Astrocyte (in vitro differentiated cells and primary cell): ENCODE measurements around the gene CIB4. TPM values are rescaled to one million over a fixed set of nuclear protein-coding genes. Genes with fewer than 3 reads are reported as not detected.

ENCODE experiments used
- DNase-seq: peaks from one replicate; pipeline ENCODE4 v3.0.0-alpha.2; 2010; ENCODE audit warnings: low read depth
- FAIRE-seq: peaks from 2 replicates; lab custom pipeline; 2011; peaks lifted over from hg19 to GRCh38; lab: Jason Lieb, UNC
- H2AFZ ChIP-seq: 2 replicates; pipeline ENCODE4 v1.6.0; 2012; ENCODE audit warnings: low read depth, low read length, inconsistent platforms
- H3K27ac ChIP-seq: 2 replicates; pipeline ENCODE4 v1.5.1; 2011; ENCODE audit warnings: low read depth, low read length, inconsistent platforms
- H3K27me3 ChIP-seq: 2 replicates; pipeline ENCODE4 v1.6.0; 2011; ENCODE audit warnings: low read length, inconsistent platforms; ENCODE audit not compliant: insufficient read depth
- H3K36me3 ChIP-seq: 2 replicates; pipeline ENCODE4 v1.5.1; 2011; ENCODE audit warnings: low read length, inconsistent platforms; ENCODE audit not compliant: insufficient read depth
- H3K4me1 ChIP-seq: 2 replicates; pipeline ENCODE4 v1.5.1; 2011; ENCODE audit warnings: low read length, inconsistent platforms; ENCODE audit not compliant: insufficient read depth
- H3K4me2 ChIP-seq: 2 replicates; pipeline ENCODE4 v1.6.0; 2012; ENCODE audit warnings: low read length, inconsistent platforms
- H3K4me3 ChIP-seq: 2 replicates; pipeline ENCODE4 v1.5.1; 2011; ENCODE audit warnings: low read depth, mild to moderate bottlenecking, low read length, inconsistent platforms; ENCODE audit not compliant: insufficient read depth
- H3K79me2 ChIP-seq: 2 replicates; pipeline ENCODE4 v1.6.0; 2012; ENCODE audit warnings: mild to moderate bottlenecking, low read length, inconsistent platforms; ENCODE audit not compliant: insufficient read depth
- H3K9ac ChIP-seq: 2 replicates; pipeline ENCODE4 v1.6.0; 2012; ENCODE audit warnings: mild to moderate bottlenecking, low read length, inconsistent platforms
- H3K9me3 ChIP-seq: 2 replicates; pipeline ENCODE4 v1.5.1; 2012; ENCODE audit warnings: low read depth, mild to moderate bottlenecking, low read length, inconsistent platforms; ENCODE audit not compliant: insufficient read depth
- H4K20me1 ChIP-seq: 2 replicates; pipeline ENCODE4 v1.6.0; 2012; ENCODE audit warnings: low read length, inconsistent platforms; ENCODE audit not compliant: insufficient read depth
- H3K27ac Mint-ChIP-seq: one replicate; pipeline ENCODE4 v1.8.0; 2021; ENCODE audit warnings: mild to moderate bottlenecking, mixed read lengths; ENCODE audit not compliant: unreplicated experiment
- H3K27me3 Mint-ChIP-seq: one replicate; pipeline ENCODE4 v1.8.0; 2021; ENCODE audit warnings: low read depth, mixed read lengths; ENCODE audit not compliant: unreplicated experiment
- H3K36me3 Mint-ChIP-seq: one replicate; pipeline ENCODE4 v1.8.0; 2021; ENCODE audit warnings: low read depth, mixed read lengths; ENCODE audit not compliant: unreplicated experiment
- H3K4me1 Mint-ChIP-seq: one replicate; pipeline ENCODE4 v1.8.0; 2021; ENCODE audit warnings: low read depth, mixed read lengths; ENCODE audit not compliant: unreplicated experiment
- H3K4me3 Mint-ChIP-seq: one replicate; pipeline ENCODE4 v1.8.0; 2021; ENCODE audit warnings: mild to moderate bottlenecking, moderate library complexity, mixed read lengths; ENCODE audit not compliant: unreplicated experiment
- H3K9me3 Mint-ChIP-seq: one replicate; pipeline ENCODE4 v1.8.0; 2021; ENCODE audit warnings: mild to moderate bottlenecking, mixed read lengths; ENCODE audit not compliant: unreplicated experiment
- CTCF ChIP-seq: IDR thresholded peaks from 2 replicates; pipeline ENCODE4 v1.5.1; 2011; ENCODE audit warnings: low read depth, mild to moderate bottlenecking, inconsistent platforms, low read length, moderate library complexity; ENCODE audit not compliant: insufficient read depth
- EZH2 ChIP-seq: IDR thresholded peaks from 2 replicates; pipeline ENCODE4 v1.6.1; 2012; ENCODE audit warnings: mild to moderate bottlenecking, low read length, inconsistent platforms; ENCODE audit not compliant: insufficient read depth
- total RNA-seq: library from RNA; stranded (reverse); gene quantifications from 2 replicates; pipeline ENCODE4 v1.2.1, GENCODE V29; 2021

Gene CIB4
- total RNA-seq, 1 donor from 2014 or later, result not detected

- DNase-seq (no peak), FAIRE-seq (no peak)
- H3K4me1 Mint-ChIP-seq, result no peaks in the 10 kb centered on the region
- no peak overlapping the region for H3K4me2 ChIP-seq
- H3K27ac ChIP-seq, result no peak overlapping the region
- H3K27ac Mint-ChIP-seq, result no peak overlapping the region
- H3K9me3 ChIP-seq, result no peaks in the 10 kb centered on the region
- no peaks in the 10 kb centered on the region for H4K20me1 ChIP-seq
- H3K27me3 ChIP-seq, result peaks cover 31% of the 10 kb centered on the region
- no peaks in the 10 kb centered on the region for H3K4me1 ChIP-seq
- no peaks in the 10 kb centered on the region for H3K36me3 Mint-ChIP-seq
- no peak overlapping the region for H2AFZ ChIP-seq
- H3K36me3 ChIP-seq, result no peaks in the 10 kb centered on the region
- H3K4me3 ChIP-seq, result no peak overlapping the region
- no peaks in the 10 kb centered on the region for H3K79me2 ChIP-seq
- no peak overlapping the region for H3K4me3 Mint-ChIP-seq
- no peak overlapping the region for H3K9ac ChIP-seq
- no peak for TF ChIP-seq EZH2
- TF ChIP-seq CTCF, result no peak
- peaks cover 63% of the 10 kb centered on the region for H3K27me3 Mint-ChIP-seq
- peaks cover 5% of the 10 kb centered on the region for H3K9me3 Mint-ChIP-seq
Observed at GRCh38 chr2:26616706-26617587, 24.2 kb downstream of the CIB4 start.

- H3K9me3 ChIP-seq, result no peaks in the 10 kb centered on the region
- H3K4me1 ChIP-seq, result no peaks in the 10 kb centered on the region
- H3K4me1 Mint-ChIP-seq, result no peaks in the 10 kb centered on the region
- H3K27ac Mint-ChIP-seq, result no peak overlapping the region
- FAIRE-seq (no peak), DNase-seq (no peak)
- H3K9me3 Mint-ChIP-seq, result peaks cover 2% of the 10 kb centered on the region
- no peak overlapping the region for H3K4me2 ChIP-seq
- no peaks in the 10 kb centered on the region for H3K36me3 ChIP-seq
- H3K27me3 ChIP-seq, result peaks cover 31% of the 10 kb centered on the region
- H3K36me3 Mint-ChIP-seq, result no peaks in the 10 kb centered on the region
- H2AFZ ChIP-seq, result no peak overlapping the region
- peaks cover 65% of the 10 kb centered on the region for H3K27me3 Mint-ChIP-seq
- H3K27ac ChIP-seq, result no peak overlapping the region
- no peaks in the 10 kb centered on the region for H4K20me1 ChIP-seq
- no peak overlapping the region for H3K9ac ChIP-seq
- H3K4me3 ChIP-seq, result no peak overlapping the region
- H3K79me2 ChIP-seq, result no peaks in the 10 kb centered on the region
- no peak for TF ChIP-seq CTCF
- TF ChIP-seq EZH2, result no peak
- H3K4me3 Mint-ChIP-seq, result no peak overlapping the region
Observed at GRCh38 chr2:26615860-26616705, 25.1 kb downstream of the CIB4 start.
